VCaP (cell line): Measurements from ENCODE around the gene PRR19.
A peak's percentile ranks its signal among the peaks of the same experiment; 100 is the strongest.

ENCODE experiments used
- H3K27ac ChIP-seq: fragments of 450-650 bp; 2 replicates; pipeline ENCODE4 v1.5.1; 2017
- CTCF ChIP-seq: fragments of 450-650 bp; conservative IDR thresholded peaks from 2 replicates; pipeline ENCODE4 v1.5.1; 2017; ENCODE audit warnings: mild to moderate bottlenecking, moderate library complexity

Gene PRR19

DNA sequence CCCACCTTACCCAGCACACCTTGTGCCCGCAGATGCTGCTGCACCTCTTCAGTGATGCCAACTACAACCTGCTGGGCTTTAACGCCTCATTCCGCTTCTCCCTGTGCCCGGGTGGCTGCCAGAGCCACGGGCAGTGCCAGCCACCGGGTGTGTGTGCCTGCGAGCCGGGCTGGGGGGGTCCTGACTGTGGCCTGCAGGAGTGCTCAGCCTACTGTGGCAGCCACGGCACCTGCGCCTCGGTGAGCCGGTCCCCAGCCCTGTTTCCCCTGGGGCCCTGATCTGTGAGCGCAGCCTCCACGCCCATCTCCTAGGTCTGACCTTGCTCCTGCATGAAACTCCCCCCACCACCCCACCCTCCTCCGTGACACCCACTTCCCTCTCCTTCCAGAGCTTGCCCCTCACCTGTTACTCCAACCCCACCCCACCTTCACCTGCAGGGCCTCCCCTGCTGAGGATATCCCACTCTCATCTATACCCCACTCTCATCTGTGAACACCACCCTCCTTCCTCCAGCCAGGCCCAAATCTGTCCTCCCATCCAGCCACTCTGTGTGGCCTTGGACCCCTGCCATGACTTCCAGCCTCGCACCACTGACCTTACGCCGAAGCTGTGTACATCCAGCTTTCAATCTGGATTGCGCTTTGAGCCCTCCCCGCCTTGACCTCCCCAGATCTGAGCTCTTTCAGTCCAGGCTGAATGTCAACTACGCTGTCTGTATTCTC lies 32.2 kb downstream of the PRR19 start:
- TF ChIP-seq CTCF, result no peak
- no peak overlapping the region for H3K27ac ChIP-seq

- no peak overlapping the region for H3K27ac ChIP-seq
- no peak for TF ChIP-seq CTCF
Observed at GRCh38 chr19:42334697-42335373, 32.9 kb downstream of the PRR19 start.

DNA sequence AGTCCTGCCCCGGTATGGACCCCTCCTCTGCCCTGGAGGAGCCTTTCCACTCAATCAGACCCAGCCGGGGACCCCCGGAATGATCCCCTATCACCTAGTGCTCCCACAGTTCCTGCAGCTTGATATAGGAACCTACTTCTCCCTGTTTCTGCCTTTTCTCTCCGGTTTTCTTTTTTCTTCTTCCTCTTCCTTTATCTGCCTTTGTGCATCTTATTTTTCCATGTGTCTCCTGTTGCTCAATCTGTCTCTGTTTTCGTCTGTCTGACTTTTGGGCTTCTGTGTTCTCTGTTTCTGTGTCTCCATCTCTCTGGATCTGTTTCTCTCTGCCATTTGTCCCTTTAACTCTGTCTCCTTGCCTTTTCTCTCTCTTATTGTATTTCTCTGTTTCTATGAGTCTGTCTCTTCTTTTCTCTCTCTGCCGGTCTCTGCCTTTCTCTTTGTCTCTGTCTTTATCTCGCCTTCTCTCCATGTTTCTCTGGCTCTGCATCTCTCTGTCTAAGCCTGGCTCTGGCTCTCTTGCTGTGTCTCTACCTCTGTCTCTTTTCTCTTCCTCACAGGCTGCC lies 33.5 kb downstream of the PRR19 start:
- no peak overlapping the region for H3K27ac ChIP-seq
- TF ChIP-seq CTCF, result no peak

- no peak overlapping the region for H3K27ac ChIP-seq
- no peak for TF ChIP-seq CTCF
Observed at GRCh38 chr19:42335971-42336370, 34.0 kb downstream of the PRR19 start.

GRCh38 chr19:42339126-42339860 lies 37.4 kb downstream of the PRR19 start:
- H3K27ac ChIP-seq, result peak overlapping the region; percentile 22; the same call in 1 of the 2 replicates

DNA sequence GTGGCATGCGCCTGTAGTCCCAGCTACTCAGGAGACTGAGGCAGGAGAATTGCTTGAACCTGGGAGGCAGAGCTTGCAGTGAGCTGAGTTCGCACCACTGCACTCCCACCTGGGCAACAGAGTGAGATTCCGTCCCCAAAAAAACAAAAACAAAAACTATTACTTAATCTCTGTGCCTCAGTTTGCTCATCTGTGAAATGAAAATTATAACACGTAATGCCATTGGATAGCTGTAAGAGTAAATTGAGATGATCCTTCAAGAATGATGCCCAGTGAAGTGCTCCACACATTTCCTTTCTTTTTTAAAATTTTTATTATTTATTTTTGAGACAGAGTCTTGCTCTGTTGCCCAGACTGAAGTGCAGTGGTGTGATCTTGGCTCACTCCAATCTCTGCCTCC lies 38.0 kb downstream of the PRR19 start:
- H3K27ac ChIP-seq, result peak overlapping the region; percentile 22; the same call in 1 of the 2 replicates

- peak; percentile 23; the same call in 1 of the 2 replicates for TF ChIP-seq CTCF
- H3K27ac ChIP-seq, result no peak overlapping the region
Observed at GRCh38 chr19:42343344-42344110, 41.6 kb downstream of the PRR19 start.

DNA sequence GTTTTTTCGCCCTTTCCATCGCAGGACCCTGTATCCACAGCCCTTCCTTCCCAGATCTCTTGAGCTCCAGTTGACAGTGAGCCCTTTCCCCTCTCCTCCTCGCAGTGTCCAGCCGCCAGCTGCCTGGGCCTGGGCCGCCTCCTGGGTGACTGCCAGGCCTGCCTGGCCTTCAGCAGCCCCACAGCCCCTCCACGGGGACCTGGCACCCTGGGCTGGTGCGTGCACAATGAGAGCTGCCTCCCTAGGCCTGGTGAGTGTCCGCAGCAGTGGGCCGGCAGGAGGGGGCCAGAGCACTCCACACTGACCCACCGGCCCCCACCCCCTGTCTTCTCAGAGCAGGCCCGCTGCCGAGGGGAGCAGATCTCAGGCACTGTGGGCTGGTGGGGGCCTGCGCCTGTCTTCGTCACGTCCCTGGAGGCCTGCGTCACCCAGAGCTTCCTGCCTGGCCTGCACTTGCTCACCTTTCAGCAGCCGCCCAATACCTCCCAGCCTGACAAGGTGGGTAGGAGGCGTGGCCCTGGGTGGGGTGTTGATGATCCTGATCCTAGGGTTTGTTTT lies 42.5 kb downstream of the PRR19 start:
- no peak for TF ChIP-seq CTCF
- no peak overlapping the region for H3K27ac ChIP-seq
